Stimulated activated CD8-positive, alpha-beta memory T cell treated with anti-CD3 and anti-CD28 coated beads, Interleukin-4, amount 100 ng/mL, for 24 hours (primary cell): Measurements from ENCODE around the gene PEX5.
"Not testable (repeated sequence)": the region's sequence is repeated elsewhere in the genome, so short reads cannot be mapped to it uniquely, and the experiment has no call there.

Source experiments
- DNase-seq: peaks from one replicate; pipeline ENCODE4 v3.0.0-alpha.2; 2020; ENCODE audit warnings: low read depth

Gene PEX5

GRCh38 chr12:7213745-7214144, 24.3 kb downstream of the PEX5 start:
- not testable (repeated sequence) for DNase-seq

- DNase-seq = no peak
These were observed 28.1 kb downstream of the PEX5 start for GRCh38 chr12:7217475-7218069.

- DNase-seq = peak; percentile 52
These were observed 30.2 kb downstream of the PEX5 start for GRCh38 chr12:7219599-7220243.

GRCh38 chr12:7221486-7221885, 32.0 kb downstream of the PEX5 start:
- DNase-seq = no peak

GRCh38 chr12:7229741-7230140, 40.3 kb downstream of the PEX5 start:
- DNase-seq = no peak

- no peak for DNase-seq
These were observed 52.0 kb downstream of the PEX5 start for GRCh38 chr12:7241404-7242005.

- no peak for DNase-seq
These were observed 53.0 kb downstream of the PEX5 start for GRCh38 chr12:7242176-7243101.

- not testable (repeated sequence) for DNase-seq
These were observed 62.0 kb downstream of the PEX5 start for GRCh38 chr12:7251328-7251996.

GRCh38 chr12:7259060-7259459, 69.6 kb downstream of the PEX5 start:
- no peak for DNase-seq
